Left renal cortex interstitium (tissue), 4 donors: Measurements from ENCODE around the gene TMEM238. TPM values are rescaled to one million over a fixed set of nuclear protein-coding genes. Genes with fewer than 3 reads are reported as not detected.
"Not testable (repeated sequence)": the region's sequence is repeated elsewhere in the genome, so short reads cannot be mapped to it uniquely, and the experiment has no call there.

Experiments
- DNase-seq, 4 donors: peaks; one replicate each; pipeline ENCODE4 v3.0.0-alpha.2; 2013; ENCODE audit warnings: low read depth in 4 of 4, low spot score in 2 of 4, missing footprints in 1 of 4
- polyA plus RNA-seq, 4 donors: library from polyadenylated mRNA; unstranded; fragments of 120-200 nt; gene quantifications; one replicate each; pipeline ENCODE4 v1.2.1, GENCODE V29; 2013; ENCODE audit not compliant: insufficient read length in 4 of 4

The TMEM238 gene, protein sequence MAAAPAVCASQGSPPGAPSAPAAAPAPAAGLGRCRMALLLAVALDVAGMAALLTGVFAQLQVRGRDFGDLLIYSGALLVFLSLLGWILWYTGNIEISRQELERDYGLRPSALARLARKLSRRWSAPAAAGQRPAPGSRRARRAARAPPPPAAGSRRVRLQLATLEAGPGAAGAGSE
- 1 to 10 TPM in 2 of 4 donors, under 1 TPM in 2; 0.18 to 2.4 (median 1.0) TPM for polyA plus RNA-seq

DNA sequence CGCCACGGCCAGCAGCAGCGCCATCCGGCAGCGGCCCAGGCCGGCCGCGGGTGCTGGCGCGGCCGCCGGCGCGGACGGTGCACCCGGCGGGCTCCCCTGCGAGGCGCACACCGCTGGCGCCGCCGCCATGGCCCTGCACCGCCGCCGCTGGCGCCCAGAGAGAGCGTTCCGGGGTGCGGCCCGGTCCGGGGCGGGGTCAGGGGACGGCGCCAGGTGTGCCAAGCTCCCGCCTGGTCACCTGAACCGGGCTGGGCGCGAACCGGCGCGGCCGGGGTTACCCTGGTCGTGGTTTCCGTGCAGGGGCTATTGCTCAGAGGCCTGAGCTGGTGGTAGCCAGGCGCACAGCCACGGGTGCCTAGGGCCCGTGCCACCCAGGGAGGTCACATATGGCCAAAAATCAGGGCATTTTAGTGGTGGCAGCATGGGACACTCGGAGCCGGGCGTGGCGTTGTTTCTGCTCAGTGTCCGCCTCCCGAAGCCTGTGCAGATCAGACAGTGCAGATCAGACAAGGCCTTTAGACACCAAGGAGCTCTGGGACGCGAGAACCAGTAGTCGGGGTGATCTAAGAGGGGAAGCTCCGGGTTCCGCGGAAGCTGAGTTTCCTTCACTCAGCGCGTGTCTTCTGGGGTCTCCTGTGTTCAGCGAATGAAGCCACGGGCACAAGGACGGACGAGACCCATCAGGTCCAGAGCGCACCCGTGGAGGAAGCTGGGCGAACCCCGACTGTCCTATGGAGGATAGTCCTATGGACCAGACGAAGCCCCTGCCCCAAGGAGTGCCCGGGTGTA lies at the start of gene TMEM238:
TSS of gene TMEM238 (minus strand) at position 162 of the 789 bp plus-strand sequence. CDS start at position 129, 33 bp downstream.
- DNase-seq: no peak

GRCh38 chr19:55433292-55433691 lies 49.2 kb upstream of the TMEM238 start:
- DNase-seq: no peak

GRCh38 chr19:55432241-55432959 lies 48.3 kb upstream of the TMEM238 start:
- DNase-seq: no peak

- no peak for DNase-seq
Measured at GRCh38 chr19:55431183-55431582, 47.1 kb upstream of the TMEM238 start.

DNA sequence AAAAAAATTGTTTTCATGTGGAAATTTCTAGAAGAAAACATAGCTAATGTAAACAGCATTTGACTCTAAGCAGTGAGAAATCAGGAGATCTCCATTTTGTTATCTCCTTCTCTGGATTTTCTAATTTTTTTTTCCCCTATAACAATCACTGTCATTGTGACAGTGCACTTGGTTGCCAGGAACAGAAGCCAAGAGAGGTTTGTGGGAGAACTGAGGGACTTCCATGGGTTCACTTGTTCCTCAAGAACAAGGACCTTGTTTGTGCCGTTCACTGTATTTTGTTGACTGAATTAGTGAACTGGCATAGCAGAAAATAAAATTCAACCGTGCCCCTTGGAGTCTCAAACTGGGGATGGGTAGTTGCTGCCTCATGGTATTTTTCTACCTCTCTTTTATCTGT lies 42.0 kb upstream of the TMEM238 start:
- DNase-seq: no peak

GRCh38 chr19:55424518-55424917 lies 40.4 kb upstream of the TMEM238 start:
- no peak for DNase-seq

GRCh38 chr19:55423225-55424005 lies 39.3 kb upstream of the TMEM238 start:
- no peak for DNase-seq

DNA sequence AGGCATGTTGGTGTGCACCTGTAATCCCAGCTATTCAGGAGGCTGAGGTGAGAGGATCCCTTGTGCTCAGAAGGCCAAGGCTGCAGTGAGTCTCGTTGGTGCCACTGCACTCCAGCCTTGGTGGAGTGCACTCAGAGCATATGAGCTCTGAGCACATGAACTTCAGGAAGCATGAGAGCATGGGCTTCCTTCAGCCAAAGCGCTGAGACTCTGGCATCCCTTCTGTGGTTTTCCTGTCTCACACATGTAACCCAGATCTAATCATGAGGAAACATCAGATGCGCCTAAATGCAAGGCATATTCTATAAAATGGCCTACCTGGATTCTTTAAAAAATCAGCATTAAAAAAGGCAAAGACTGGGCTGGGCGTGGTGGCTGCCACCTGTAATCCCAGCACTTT lies 37.2 kb upstream of the TMEM238 start:
- not testable (repeated sequence) for DNase-seq

DNA sequence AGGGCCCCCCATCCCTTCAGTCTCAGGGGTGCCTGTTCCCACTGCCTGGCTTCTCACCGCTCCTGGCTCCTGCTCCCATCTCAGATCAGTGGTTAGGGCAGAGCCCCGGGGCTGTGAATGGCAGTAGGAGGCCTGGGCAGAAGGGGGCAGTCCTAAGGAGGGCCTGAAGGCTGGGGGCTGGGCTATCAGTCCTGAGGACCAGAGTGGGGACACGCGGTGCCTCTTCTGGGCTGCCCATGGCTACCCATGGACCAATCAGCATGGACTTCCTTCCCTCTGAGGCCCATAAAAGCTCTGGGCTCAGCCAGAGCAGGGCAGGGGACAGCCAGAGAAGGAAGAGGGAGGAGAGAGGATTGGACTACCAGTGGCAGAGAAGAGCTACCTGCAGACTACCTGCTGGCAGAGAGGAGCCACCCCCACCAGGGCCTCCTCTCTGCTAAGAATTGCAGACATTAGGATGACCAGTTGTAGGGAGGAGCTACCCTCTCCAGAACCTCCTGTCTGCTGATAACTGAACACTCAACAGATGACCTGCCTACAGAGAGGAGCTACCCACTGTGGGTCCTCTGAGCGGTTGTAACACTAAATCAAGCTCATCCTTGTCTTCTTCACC lies 35.6 kb upstream of the TMEM238 start:
- DNase-seq: no peak

- DNase-seq: no peak
Measured at GRCh38 chr19:55419103-55419502, 35.0 kb upstream of the TMEM238 start.

DNA sequence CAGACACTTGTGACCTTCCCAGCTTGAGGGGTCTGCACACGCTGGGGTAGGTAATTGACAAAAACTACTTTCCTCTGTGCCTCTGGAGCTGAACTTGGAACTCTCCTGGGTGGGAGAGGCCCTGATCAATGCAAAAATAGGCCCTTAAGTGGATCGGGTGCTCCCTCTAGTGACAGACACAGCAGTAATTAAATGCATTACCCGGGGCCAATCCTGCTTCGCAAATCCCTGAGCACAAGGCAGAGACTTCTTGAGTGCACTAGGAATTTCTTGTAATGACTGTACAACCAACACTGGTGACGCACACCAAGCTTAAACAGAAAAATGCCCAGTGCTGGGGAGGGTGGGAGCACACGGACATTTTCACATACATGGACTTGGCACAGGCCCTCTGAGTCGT lies 34.1 kb upstream of the TMEM238 start:
- DNase-seq: peak in 3 of 4 donors; percentile 48 to 74 (median 63)

DNA sequence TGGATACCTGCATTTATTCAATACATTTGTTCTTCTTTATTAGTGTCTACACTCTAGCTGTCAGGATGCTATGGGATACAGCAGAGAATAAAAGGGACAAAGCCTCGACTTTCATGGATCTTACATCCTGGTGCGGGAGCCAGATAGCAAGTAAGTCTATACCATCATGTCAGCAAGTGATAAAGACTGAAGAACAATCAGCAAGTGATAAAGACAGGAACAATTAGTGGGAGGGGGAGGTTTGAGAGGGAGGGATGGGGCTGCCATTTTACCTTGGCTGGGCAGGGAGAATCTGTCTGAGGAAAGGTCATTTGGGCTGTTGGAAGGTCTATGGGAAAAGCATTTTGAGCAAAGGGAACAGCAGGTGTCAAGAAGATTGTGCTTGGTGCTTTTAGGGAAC lies 26.1 kb upstream of the TMEM238 start:
- DNase-seq: no peak

DNA sequence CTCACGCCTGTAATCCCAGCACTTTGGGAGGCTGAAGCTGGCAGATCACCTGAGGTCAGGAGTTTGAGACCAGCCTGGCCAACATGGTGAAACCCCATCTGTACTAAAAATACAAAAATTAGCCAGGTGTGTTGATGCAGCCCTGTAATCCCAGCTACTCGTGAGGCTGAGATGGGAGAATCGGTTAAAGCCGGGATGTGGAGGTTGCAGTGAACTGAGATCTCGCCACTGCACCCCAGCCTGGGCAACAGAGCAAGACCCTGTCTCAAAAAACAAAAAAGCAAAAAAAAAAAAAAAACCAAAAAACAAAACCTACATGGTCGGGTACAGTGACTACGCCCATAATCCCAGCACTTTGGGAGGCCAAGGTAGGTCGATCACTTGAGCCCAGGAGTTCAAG lies 25.1 kb upstream of the TMEM238 start:
- DNase-seq: not testable (repeated sequence)

DNA sequence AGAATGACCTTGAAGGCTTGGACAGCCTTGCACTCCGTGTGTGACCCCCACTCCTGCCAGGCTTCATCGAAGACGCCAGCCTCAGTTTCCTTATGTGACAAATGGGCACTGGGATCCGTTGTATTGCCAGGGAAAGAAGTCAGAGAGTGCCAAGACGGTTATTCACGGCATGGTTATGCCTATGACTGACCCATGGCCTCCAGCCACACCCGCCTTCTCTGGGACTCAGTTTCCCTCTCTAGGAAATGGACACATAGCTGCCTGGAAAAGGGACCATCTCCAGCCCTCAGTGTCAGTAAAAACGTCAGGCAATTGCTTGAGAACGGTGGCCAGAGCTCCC lies 24.4 kb upstream of the TMEM238 start:
- no peak for DNase-seq

- peak; percentile 94 to 99 (median 98) for DNase-seq
Measured at GRCh38 chr19:55407800-55408532, 23.9 kb upstream of the TMEM238 start.

- DNase-seq: not testable (repeated sequence)
Measured at GRCh38 chr19:55407550-55407799, 23.4 kb upstream of the TMEM238 start, which contains the start of gene UBE2S. Gene UBE2S, minus strand, starts transcription at chr19:55407788. Its CDS starts 199 bp downstream, at chr19:55407589.

- DNase-seq: no peak
Measured at GRCh38 chr19:55406826-55407549, 22.9 kb upstream of the TMEM238 start.

- DNase-seq: no peak
Measured at GRCh38 chr19:55406091-55406825, 22.2 kb upstream of the TMEM238 start.
